Activated CD8-positive, alpha-beta T cell treated with anti-CD3 and anti-CD28 coated beads for 36 hours (primary cell): ENCODE results near the gene SND1. TPM values are rescaled to one million over a fixed set of nuclear protein-coding genes. Genes with fewer than 3 reads are reported as not detected.
A peak's percentile ranks its signal among the peaks of the same experiment; 100 is the strongest.

Experiments
- ATAC-seq: fragments of 200-7000 bp; cut with Tn5 transposase; one replicate; pipeline ENCODE4 v1.10.0; 2021; ENCODE audit warnings: mild to moderate bottlenecking, moderate library complexity
- CTCF ChIA-PET: fragments of 350-600 bp; sonication (Branson Sonifier 250); formaldehyde crosslinking; loops from one replicate; lab custom pipeline; 2021; ENCODE audit warnings: antibody characterized with exemption; lab: Charles Lee
- POLR2A ChIA-PET: fragments of 350-600 bp; sonication (Branson Sonifier 250); formaldehyde crosslinking; loops from one replicate; lab custom pipeline; 2021; ENCODE audit warnings: antibody characterized with exemption; lab: Charles Lee
- DNase-seq: peaks from one replicate; pipeline ENCODE4 v3.0.0-alpha.2; 2020
- H3K27ac Mint-ChIP-seq: one replicate; pipeline ENCODE4 v1.8.0; 2021; ENCODE audit warnings: mild to moderate bottlenecking, mixed read lengths
- H3K27me3 Mint-ChIP-seq: one replicate; pipeline ENCODE4 v1.8.0; 2021; ENCODE audit warnings: mixed read lengths
- H3K36me3 Mint-ChIP-seq: one replicate; pipeline ENCODE4 v1.8.0; 2021; ENCODE audit warnings: low read depth, mixed read lengths
- H3K4me1 Mint-ChIP-seq: one replicate; pipeline ENCODE4 v1.8.0; 2021; ENCODE audit warnings: low read depth, mixed read lengths
- H3K4me3 Mint-ChIP-seq: one replicate; pipeline ENCODE4 v1.8.0; 2021; ENCODE audit warnings: mild to moderate bottlenecking, moderate library complexity, mixed read lengths
- H3K9me3 Mint-ChIP-seq: one replicate; pipeline ENCODE4 v1.8.0; 2021; ENCODE audit warnings: mixed read lengths
- CTCF ChIP-seq: fragments of 200-600 bp; IDR thresholded peaks from one replicate; pipeline ENCODE4 v1.8.0; 2022; ENCODE audit warnings: antibody characterized with exemption, mild to moderate bottlenecking
- intact Hi-C: fragments of 100-400 bp; cut with micrococcal nuclease; formaldehyde crosslinking; loops from one replicate; pipeline ENCODE4 v1.10.0; 2022
- total RNA-seq, 2 experiments: library from RNA; stranded (reverse); gene quantifications; one replicate each; pipeline ENCODE4 v1.2.3, GENCODE V29; 2021

Gene SND1
- total RNA-seq, 2 experiments from 2014 or later, result 206 to 208 TPM

GRCh38 chr7:127717502-127718339 is 65.7 kb downstream of the SND1 start:
- DNase-seq (peak; percentile 7), ATAC-seq (peak; percentile 34)
- POLR2A ChIA-PET, result no interaction called here
- TF ChIP-seq CTCF, result no peak
- H3K9me3 Mint-ChIP-seq, result no peaks in the 10 kb centered on the region
- H3K36me3 Mint-ChIP-seq, result peaks cover 56% of the 10 kb centered on the region
- H3K27ac Mint-ChIP-seq, result no peak overlapping the region
- H3K27me3 Mint-ChIP-seq, result no peaks in the 10 kb centered on the region
- no peak overlapping the region for H3K4me3 Mint-ChIP-seq
- CTCF ChIA-PET, result interaction anchor here (1.1 to 3.3 kb wide), 2 partner anchors 9 to 492 kb away, joined by 3 to 21 read pairs; no protein-coding TSS in a partner anchor
- H3K4me1 Mint-ChIP-seq, result peaks cover 25% of the 10 kb centered on the region
- intact Hi-C loops, result loop anchor here (10.0 kb wide), 1 partner anchor 307 kb away; no protein-coding TSS in a partner anchor

GRCh38 chr7:127718340-127718679 is 66.3 kb downstream of the SND1 start:
- ATAC-seq (no peak), DNase-seq (no peak)
- ChIA-PET CTCF (interaction anchor here (3.3 kb wide), 1 partner anchor 10 kb away, joined by 21 read pairs; no protein-coding TSS in a partner anchor), POLR2A (no interaction called here)
- no peak for TF ChIP-seq CTCF
- peaks cover 25% of the 10 kb centered on the region for H3K4me1 Mint-ChIP-seq
- H3K27ac Mint-ChIP-seq, result no peak overlapping the region
- no peaks in the 10 kb centered on the region for H3K9me3 Mint-ChIP-seq
- intact Hi-C loops, result loop anchor here (10.0 kb wide), 1 partner anchor 306 kb away; no protein-coding TSS in a partner anchor
- H3K27me3 Mint-ChIP-seq, result no peaks in the 10 kb centered on the region
- H3K36me3 Mint-ChIP-seq, result peaks cover 57% of the 10 kb centered on the region
- H3K4me3 Mint-ChIP-seq, result no peak overlapping the region

- DNase-seq, result no peak
- no peak for ATAC-seq
- Mint-ChIP-seq H3K27me3 (no peaks in the 10 kb centered on the region), H3K4me1 (no peaks in the 10 kb centered on the region), H3K4me3 (no peak overlapping the region), H3K27ac (no peak overlapping the region), H3K9me3 (no peaks in the 10 kb centered on the region), H3K36me3 (peaks cover 54% of the 10 kb centered on the region)
- TF ChIP-seq CTCF, result no peak
- ChIA-PET POLR2A (no interaction called here), CTCF (interaction anchor here (1.1 to 5.5 kb wide), 2 partner anchors 18 to 483 kb away, joined by 4 to 25 read pairs; no protein-coding TSS in a partner anchor)
- intact Hi-C loops, result no loop called here
Measured at GRCh38 chr7:127726476-127726875, 74.5 kb downstream of the SND1 start.

- Mint-ChIP-seq H3K36me3 (peaks cover 41% of the 10 kb centered on the region), H3K4me1 (no peaks in the 10 kb centered on the region), H3K27ac (no peak overlapping the region), H3K4me3 (no peak overlapping the region), H3K9me3 (no peaks in the 10 kb centered on the region), H3K27me3 (no peaks in the 10 kb centered on the region)
- no peak for ATAC-seq
- no peak for TF ChIP-seq CTCF
- intact Hi-C loops, result no loop called here
- no peak for DNase-seq
- CTCF ChIA-PET, result interaction anchor here (2.8 kb wide), 1 partner anchor 23 kb away, joined by 7 read pairs; no protein-coding TSS in a partner anchor
- POLR2A ChIA-PET, result no interaction called here
Measured at GRCh38 chr7:127730658-127731276, 78.8 kb downstream of the SND1 start.
